Lower lobe of right lung (tissue), 2 donors: ENCODE data around the gene ZBTB9. TPM values are rescaled to one million over a fixed set of nuclear protein-coding genes. Genes with fewer than 3 reads are reported as not detected.
"Not testable (repeated sequence)": the region's sequence is repeated elsewhere in the genome, so short reads cannot be mapped to it uniquely, and the experiment has no call there.

Experiments used
- ATAC-seq, 2 donors: fragments of 200-7000 bp; cut with Tn5 transposase; one replicate each; pipeline ENCODE4 v1.9.1; 2020 to 2022; ENCODE audit warnings: mild to moderate bottlenecking in 2 of 2, moderate library complexity in 2 of 2
- DNase-seq: peaks from one replicate; pipeline ENCODE4 v3.0.0-alpha.2; 2020
- H3K27ac ChIP-seq: fragments of 200-600 bp; one replicate; pipeline ENCODE4 v1.8.0; 2022
- H3K27me3 ChIP-seq: fragments of 200-600 bp; one replicate; pipeline ENCODE4 v1.8.0; 2022; ENCODE audit warnings: low read depth
- H3K36me3 ChIP-seq: fragments of 200-600 bp; one replicate; pipeline ENCODE4 v1.8.0; 2022; ENCODE audit warnings: mild to moderate bottlenecking
- H3K4me1 ChIP-seq: fragments of 200-600 bp; one replicate; pipeline ENCODE4 v1.8.0; 2022
- H3K4me3 ChIP-seq: fragments of 200-600 bp; one replicate; pipeline ENCODE4 v1.8.0; 2022; ENCODE audit warnings: mild to moderate bottlenecking
- H3K9me3 ChIP-seq: fragments of 200-600 bp; one replicate; pipeline ENCODE4 v1.8.0; 2022
- CTCF ChIP-seq: fragments of 200-600 bp; IDR thresholded peaks from one replicate; pipeline ENCODE4 v1.8.0; 2022; ENCODE audit warnings: antibody characterized with exemption, mild to moderate bottlenecking
- intact Hi-C: fragments of 100-400 bp; cut with DNase I; formaldehyde crosslinking; loops from one replicate; pipeline ENCODE4 v1.11.0; 2022
- total RNA-seq: library from RNA; stranded (reverse); fragmentation: NEBNext Ultra II Directional; extraction: Animal tissue kit (Norgen Biotek cat#: 25700); gene quantifications from one replicate; pipeline ENCODE4 v1.2.1, GENCODE V29; 2021
- donor health status: DM: no; HTN: yes; CAD: no; lungs with severe emphysema.

The ZBTB9 gene
- total RNA-seq, 1 donor from 2014 or later = 9.5 TPM

DNA sequence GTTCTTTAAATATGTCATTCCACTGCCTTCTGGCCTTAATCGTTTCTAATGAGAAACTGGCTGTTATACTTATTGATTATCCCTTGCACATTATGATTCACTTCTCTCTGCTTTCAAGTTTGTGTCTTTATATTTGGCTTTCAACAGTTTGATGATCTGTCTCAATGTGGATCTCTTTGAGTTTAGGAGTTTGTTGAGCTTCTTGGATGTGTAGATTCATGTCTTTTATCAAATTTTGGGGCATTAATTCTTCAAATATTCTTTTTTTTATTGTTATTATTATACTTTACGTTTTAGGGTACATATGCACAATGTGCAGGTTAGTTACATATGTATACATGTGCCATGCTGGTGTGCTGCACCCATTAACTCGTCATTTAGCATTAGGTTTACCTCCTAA is 29.3 kb downstream of the ZBTB9 start:
- Histone ChIP-seq H3K9me3 (no peaks in the 10 kb centered on the region), H3K27me3 (no peaks in the 10 kb centered on the region), H3K36me3 (no peaks in the 10 kb centered on the region), H3K27ac (no peak overlapping the region), H3K4me3 (no peak overlapping the region), H3K4me1 (no peaks in the 10 kb centered on the region)
- intact Hi-C loops = no loop called here
- ATAC-seq (no peak), DNase-seq (no peak)
- no peak for TF ChIP-seq CTCF

- intact Hi-C loops, H3K4me1 ChIP-seq, DNase-seq, H3K36me3 ChIP-seq, H3K9me3 ChIP-seq, H3K27me3 ChIP-seq, H3K27ac ChIP-seq, ATAC-seq, H3K4me3 ChIP-seq: not testable (repeated sequence)
These were observed 30.4 kb downstream of the ZBTB9 start for GRCh38 chr6:33484673-33485262.

GRCh38 chr6:33485680-33486079 is 31.3 kb downstream of the ZBTB9 start:
- H3K4me3 ChIP-seq, ATAC-seq, intact Hi-C loops: not testable (repeated sequence)

DNA sequence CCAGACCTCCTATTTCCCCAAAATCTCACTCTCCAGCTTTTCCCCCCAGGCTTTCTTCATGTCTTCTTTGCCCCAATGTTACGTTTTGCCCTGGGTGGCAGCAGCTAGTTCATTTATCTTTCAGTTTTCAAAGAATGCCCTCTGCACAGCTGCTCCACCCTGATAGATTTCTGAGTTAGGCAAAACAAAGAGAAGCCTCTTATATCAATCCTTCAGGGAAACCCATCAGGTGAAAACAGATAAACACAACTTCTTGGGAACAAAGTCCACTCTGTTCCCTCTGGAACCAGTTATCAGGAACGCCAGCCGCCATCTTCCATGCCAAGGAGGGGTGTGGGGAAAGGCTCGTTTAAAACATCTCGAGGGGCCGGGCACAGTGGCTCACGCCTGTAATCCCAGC is 34.0 kb downstream of the ZBTB9 start:
- intact Hi-C loops = no loop called here
- Histone ChIP-seq H3K9me3 (no peaks in the 10 kb centered on the region), H3K27me3 (no peaks in the 10 kb centered on the region), H3K4me3 (no peak overlapping the region), H3K27ac (no peak overlapping the region), H3K36me3 (no peaks in the 10 kb centered on the region), H3K4me1 (no peaks in the 10 kb centered on the region)
- no peak for ATAC-seq
- no peak for DNase-seq
- TF ChIP-seq CTCF = no peak

More at GRCh38 chr6:33485680-33486079, 31.3 kb downstream of the ZBTB9 start:
- H3K36me3 ChIP-seq, H3K9me3 ChIP-seq, H3K27me3 ChIP-seq, DNase-seq, H3K27ac ChIP-seq, H3K4me1 ChIP-seq: not testable (repeated sequence)

GRCh38 chr6:33490198-33490597 is 35.8 kb downstream of the ZBTB9 start:
- intact Hi-C loops = no loop called here
- H3K27ac ChIP-seq = no peak overlapping the region
- no peak for TF ChIP-seq CTCF
- no peaks in the 10 kb centered on the region for H3K36me3 ChIP-seq
- no peak for ATAC-seq
- no peaks in the 10 kb centered on the region for H3K27me3 ChIP-seq
- no peaks in the 10 kb centered on the region for H3K9me3 ChIP-seq
- H3K4me1 ChIP-seq = no peaks in the 10 kb centered on the region
- no peak overlapping the region for H3K4me3 ChIP-seq
- no peak for DNase-seq

- intact Hi-C loops = no loop called here
- no peak for ATAC-seq
- H3K4me3 ChIP-seq = no peak overlapping the region
- no peaks in the 10 kb centered on the region for H3K27me3 ChIP-seq
- no peak for DNase-seq
- TF ChIP-seq CTCF = no peak
- no peaks in the 10 kb centered on the region for H3K4me1 ChIP-seq
- no peaks in the 10 kb centered on the region for H3K36me3 ChIP-seq
- no peaks in the 10 kb centered on the region for H3K9me3 ChIP-seq
- H3K27ac ChIP-seq = no peak overlapping the region
These were observed 36.2 kb downstream of the ZBTB9 start for GRCh38 chr6:33490621-33491020.

GRCh38 chr6:33492093-33492492 is 37.7 kb downstream of the ZBTB9 start:
- TF ChIP-seq CTCF = no peak
- no peaks in the 10 kb centered on the region for H3K9me3 ChIP-seq
- no peak for ATAC-seq
- no peaks in the 10 kb centered on the region for H3K4me1 ChIP-seq
- no peak overlapping the region for H3K4me3 ChIP-seq
- no peaks in the 10 kb centered on the region for H3K36me3 ChIP-seq
- DNase-seq = no peak
- no peak overlapping the region for H3K27ac ChIP-seq
- H3K27me3 ChIP-seq = no peaks in the 10 kb centered on the region
- intact Hi-C loops = no loop called here
